ENCODE results near the gene PARD6B. TPM values are rescaled to one million over a fixed set of nuclear protein-coding genes. Genes with fewer than 3 reads are reported as not detected.
"Not testable (repeated sequence)": the region's sequence is repeated elsewhere in the genome, so short reads cannot be mapped to it uniquely, and the experiment has no call there.

PARD6B gene
- polyA plus RNA-seq, 6 donors from 2014 or later = 0.08 to 1.6 (median 0.73) TPM

DNA sequence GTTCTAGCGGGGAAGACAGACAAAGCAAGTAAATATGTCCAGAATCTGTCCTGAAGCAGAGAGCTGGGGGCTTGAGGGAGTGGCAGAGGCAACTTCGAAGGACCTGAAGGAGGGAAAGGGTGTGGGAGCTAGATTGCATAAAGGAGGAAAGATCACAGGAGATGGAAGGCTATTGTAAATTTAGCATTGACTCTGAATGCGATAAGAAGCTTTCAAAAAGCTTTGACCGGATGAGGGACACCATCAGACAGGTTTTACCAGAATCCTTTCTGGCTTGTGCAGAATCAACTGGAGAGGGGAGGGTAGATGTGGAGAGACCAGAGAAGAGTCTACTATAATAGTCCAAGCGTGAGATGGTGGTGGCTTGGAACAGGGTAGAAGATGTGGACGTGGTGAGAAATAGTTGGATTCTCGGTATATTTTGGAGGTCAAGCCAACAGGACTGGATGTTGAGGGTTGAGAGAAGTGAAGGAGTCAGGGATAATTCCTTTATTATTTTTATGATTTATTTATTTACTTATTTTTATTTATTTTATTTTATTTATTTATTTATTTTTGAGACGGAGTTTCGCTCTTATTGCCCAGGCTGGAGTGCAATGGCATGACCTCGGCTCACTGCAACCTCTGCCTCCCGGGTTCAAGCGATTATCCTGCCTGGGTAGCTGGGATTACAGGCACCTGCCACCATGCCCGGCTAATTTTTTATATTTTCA lies 20.1 kb upstream of the PARD6B start:
- H3K27ac Mint-ChIP-seq = no peak overlapping the region
- ATAC-seq (ENCODE audit: low read depth in 2 of 2) (no peak), DNase-seq (no peak)
- H3K9me3 Mint-ChIP-seq = peaks cover 0 to 3% (median 0%) of the 10 kb centered on the region in 7 donors
- no peaks in the 10 kb centered on the region for H3K4me1 Mint-ChIP-seq
- no peak overlapping the region for H3K4me3 Mint-ChIP-seq
- no peaks in the 10 kb centered on the region for H3K36me3 Mint-ChIP-seq
- peaks cover 37 to 48% (median 48%) of the 10 kb centered on the region in 3 donors for H3K27me3 Mint-ChIP-seq

DNA sequence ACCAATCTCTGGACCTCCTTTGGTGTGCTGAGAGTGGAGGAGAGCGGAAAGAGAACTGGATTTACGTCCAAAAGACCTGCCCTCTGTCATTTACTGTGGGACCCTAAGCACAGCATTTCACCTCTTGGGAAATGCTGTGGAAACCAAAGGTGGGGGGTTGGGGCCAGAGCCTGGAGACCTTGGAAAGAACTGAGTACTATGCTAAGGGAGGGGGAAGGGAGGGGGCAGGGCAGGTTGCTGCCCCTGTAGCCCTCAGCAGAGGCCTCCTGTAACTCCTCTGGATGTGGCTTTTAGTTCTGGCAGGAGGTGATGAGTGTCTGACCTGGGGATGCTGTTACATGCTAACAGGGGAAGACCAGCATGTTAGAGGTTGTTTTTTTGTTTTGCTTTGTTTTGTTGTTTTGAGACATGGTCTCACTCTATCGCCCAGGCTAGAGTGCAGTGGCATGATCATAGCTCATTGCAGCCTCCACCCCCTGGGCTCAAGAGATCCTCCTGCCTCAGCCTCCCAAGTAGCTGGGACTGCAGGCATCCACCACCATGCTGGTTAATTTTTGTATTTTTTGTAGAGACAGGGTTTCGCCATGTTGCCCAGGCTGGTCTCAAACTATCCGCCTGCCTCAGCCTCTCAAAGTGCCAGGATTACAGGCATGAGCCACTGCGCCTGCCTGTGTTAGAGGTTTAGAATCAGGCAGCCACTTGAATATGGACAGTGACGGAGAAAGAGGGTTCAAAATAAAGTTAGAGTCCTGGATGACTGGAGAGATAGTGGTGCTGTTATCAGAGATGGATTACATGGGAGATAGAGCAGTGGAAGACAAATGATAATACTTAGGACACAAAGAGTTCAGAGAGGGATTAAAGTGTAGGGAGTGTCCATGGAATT lies 18.4 kb upstream of the PARD6B start:
- no peaks in the 10 kb centered on the region for H3K4me1 Mint-ChIP-seq
- no peak for ATAC-seq (ENCODE audit: low read depth in 2 of 2)
- DNase-seq = no peak
- H3K27me3 Mint-ChIP-seq = peaks cover 34 to 46% (median 44%) of the 10 kb centered on the region in 3 donors
- H3K36me3 Mint-ChIP-seq = no peaks in the 10 kb centered on the region
- no peak overlapping the region for H3K27ac Mint-ChIP-seq
- no peak overlapping the region for H3K4me3 Mint-ChIP-seq
- H3K9me3 Mint-ChIP-seq = no peaks in the 10 kb centered on the region

DNA sequence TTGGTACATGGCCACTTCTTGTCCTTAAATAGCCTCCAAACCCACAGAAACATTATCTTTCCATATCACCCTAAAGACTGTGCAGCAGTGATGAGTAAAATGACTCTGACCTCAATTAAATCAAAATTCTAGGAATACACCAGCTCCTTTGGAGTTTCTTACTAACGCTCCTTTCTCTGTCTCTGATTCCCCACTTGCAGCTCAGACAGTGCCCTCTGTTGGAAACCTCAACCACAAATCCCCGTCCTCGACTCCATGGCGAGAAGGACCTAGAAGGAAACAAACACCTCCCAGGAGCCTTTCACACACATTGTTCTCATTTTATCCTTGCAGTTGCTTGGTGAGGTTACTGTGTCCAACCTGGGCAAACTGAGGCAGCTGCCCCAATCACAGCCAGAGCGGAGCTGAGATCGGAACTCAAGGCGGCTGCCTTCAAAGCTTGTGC lies 17.7 kb upstream of the PARD6B start:
- no peaks in the 10 kb centered on the region for H3K9me3 Mint-ChIP-seq
- DNase-seq (no peak), ATAC-seq (ENCODE audit: low read depth in 2 of 2) (no peak)
- H3K27ac Mint-ChIP-seq = peak overlapping the region in 3 of 6 donors; percentile 6 to 35 (median 7)
- peaks cover 34 to 52% (median 49%) of the 10 kb centered on the region in 3 donors for H3K27me3 Mint-ChIP-seq
- H3K4me1 Mint-ChIP-seq = no peaks in the 10 kb centered on the region
- H3K4me3 Mint-ChIP-seq = no peak overlapping the region
- H3K36me3 Mint-ChIP-seq = no peaks in the 10 kb centered on the region

DNA sequence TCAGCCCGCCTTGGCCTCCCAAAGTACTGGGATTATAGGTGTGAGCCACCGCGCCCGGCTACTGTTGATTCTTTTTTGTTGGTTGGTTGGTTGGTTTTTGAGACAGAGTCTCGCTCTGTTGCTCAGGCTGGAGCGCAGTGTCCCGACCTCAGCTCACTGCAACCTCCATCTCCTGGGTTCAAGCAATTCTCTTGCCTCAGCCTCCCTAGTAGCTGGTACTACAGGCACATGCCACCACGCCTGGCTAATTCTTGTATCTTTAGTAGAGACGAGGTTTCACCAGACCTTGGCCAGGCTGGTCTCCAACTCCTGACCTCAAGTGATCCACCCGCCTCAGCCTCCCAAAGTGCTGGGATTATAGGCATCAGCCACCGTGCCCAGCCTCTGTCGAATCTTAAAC lies 17.0 kb upstream of the PARD6B start:
- not testable (repeated sequence) for H3K4me3 Mint-ChIP-seq; DNase-seq; ATAC-seq (ENCODE audit: low read depth in 2 of 2); H3K9me3 Mint-ChIP-seq; H3K4me1 Mint-ChIP-seq; H3K27ac Mint-ChIP-seq; H3K36me3 Mint-ChIP-seq
- H3K27me3 Mint-ChIP-seq = peaks cover 29 to 49% (median 46%) of the 10 kb centered on the region in 3 donors

DNA sequence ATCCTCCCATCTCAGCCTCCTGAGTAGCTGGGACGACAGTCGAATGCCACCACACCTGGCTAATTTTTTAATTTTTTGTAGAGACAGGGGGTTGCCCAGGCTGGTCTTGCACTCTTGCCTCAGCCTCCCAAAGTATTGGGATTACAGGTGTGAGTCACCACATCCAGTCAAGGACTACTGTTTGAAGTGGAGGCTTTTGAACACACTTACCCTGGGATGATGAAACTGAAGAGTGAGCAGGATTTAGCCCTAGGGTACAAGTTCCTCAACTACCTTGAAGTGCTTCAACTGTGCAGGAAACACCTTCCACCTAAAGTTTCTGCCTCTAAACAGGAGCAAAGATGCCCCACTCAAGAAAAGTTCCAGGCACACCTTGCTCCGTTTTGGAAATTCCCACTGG lies 15.7 kb upstream of the PARD6B start:
- no peak for ATAC-seq (ENCODE audit: low read depth in 2 of 2)
- Mint-ChIP-seq H3K4me3 (no peak overlapping the region), H3K27ac (no peak overlapping the region), H3K36me3 (no peaks in the 10 kb centered on the region), H3K27me3 (peaks cover 25 to 46% (median 45%) of the 10 kb centered on the region in 3 donors), H3K9me3 (no peaks in the 10 kb centered on the region), H3K4me1 (no peaks in the 10 kb centered on the region)
- no peak for DNase-seq

DNA sequence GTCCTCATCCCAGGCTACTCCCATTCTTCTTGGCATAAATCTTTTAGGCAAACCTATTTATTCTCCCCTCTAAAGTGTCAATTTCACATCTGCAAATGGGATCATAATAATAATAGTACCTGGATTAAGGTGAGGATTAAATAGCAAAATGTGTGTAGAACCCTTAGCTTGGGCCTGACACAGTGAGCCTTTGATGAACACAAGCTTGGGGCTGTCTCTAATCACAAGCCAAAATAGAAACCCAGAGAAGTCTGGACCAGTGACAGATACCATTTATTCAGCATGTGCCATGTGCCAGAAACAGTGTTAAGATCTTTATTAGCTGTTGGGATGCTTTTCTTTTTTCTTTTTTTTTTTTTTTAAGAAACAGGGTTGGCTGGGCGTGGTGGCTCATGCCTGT lies 14.9 kb upstream of the PARD6B start:
- Mint-ChIP-seq H3K36me3 (no peaks in the 10 kb centered on the region), H3K27ac (no peak overlapping the region), H3K27me3 (peaks cover 20 to 38% (median 37%) of the 10 kb centered on the region in 3 donors), H3K9me3 (no peaks in the 10 kb centered on the region), H3K4me3 (no peak overlapping the region), H3K4me1 (no peaks in the 10 kb centered on the region)
- DNase-seq (no peak), ATAC-seq (ENCODE audit: low read depth in 2 of 2) (no peak)

DNA sequence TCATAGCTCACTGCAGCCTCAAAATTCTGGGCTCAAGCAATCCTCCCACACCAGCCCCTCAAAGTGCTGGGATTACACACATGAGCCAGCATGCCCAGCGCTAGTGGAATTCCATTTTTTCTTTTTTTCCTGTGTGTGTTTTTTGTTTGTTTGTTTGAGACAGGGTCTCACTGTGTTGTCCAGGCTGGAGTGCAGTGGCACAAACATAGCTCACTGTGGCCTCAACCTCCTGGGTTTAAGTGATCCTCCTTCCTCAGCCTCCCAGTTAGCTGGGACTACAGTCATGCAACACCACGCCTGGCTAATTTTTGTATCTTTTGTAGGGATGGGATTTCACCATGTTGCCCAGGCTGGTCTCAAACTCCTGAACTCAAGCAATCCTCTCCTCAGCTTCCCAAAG lies 14.1 kb upstream of the PARD6B start:
- DNase-seq (no peak), ATAC-seq (ENCODE audit: low read depth in 2 of 2) (no peak)
- Mint-ChIP-seq H3K27ac (no peak overlapping the region), H3K4me3 (no peak overlapping the region), H3K9me3 (no peaks in the 10 kb centered on the region), H3K4me1 (no peaks in the 10 kb centered on the region), H3K27me3 (peaks cover 14 to 32% (median 29%) of the 10 kb centered on the region in 3 donors), H3K36me3 (no peaks in the 10 kb centered on the region)

DNA sequence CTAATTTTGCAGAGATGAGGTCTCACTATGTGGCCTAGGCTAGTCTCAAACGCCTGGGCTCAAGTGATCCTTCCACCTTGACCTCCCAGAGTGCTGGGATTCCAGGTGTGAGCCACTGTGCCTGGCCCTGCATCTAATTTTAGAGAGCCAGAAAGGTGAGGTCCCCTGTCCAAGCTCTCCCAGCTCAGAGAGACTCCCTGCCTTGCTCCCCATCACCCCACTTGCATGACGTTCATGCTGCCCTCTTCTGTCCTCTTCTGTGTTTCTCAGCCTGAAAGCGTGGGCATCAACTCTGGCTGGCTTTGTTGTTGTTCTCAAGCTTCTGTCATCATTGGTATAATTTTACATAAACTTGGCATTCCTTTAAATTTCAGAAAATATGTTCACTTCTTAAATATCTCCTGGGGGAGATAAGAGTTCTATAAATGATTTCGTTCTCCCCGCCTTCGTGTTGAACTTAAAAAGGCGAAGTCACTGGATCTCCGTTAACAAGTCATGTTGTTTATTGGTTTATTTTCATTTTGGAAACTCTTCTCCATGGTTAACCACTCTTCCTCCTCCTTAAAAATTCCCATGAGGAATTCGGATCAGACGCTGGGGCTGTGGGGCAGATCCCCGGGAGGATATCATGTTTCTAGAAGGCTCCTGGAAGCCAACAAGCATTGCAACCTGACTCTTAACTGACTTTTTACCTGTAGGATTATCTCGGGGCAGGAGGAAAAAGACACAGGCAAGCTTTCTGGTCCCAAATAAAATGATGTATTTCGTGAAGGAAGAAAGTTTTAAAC lies 13.2 kb upstream of the PARD6B start:
- H3K4me3 Mint-ChIP-seq = no peak overlapping the region
- H3K4me1 Mint-ChIP-seq = no peaks in the 10 kb centered on the region
- H3K9me3 Mint-ChIP-seq = no peaks in the 10 kb centered on the region
- peak overlapping the region in 1 of 6 donors; percentile 30 for H3K27ac Mint-ChIP-seq
- ATAC-seq (ENCODE audit: low read depth in 2 of 2) (no peak), DNase-seq (no peak)
- no peaks in the 10 kb centered on the region for H3K36me3 Mint-ChIP-seq
- H3K27me3 Mint-ChIP-seq = peaks cover 16 to 24% (median 20%) of the 10 kb centered on the region in 3 donors

DNA sequence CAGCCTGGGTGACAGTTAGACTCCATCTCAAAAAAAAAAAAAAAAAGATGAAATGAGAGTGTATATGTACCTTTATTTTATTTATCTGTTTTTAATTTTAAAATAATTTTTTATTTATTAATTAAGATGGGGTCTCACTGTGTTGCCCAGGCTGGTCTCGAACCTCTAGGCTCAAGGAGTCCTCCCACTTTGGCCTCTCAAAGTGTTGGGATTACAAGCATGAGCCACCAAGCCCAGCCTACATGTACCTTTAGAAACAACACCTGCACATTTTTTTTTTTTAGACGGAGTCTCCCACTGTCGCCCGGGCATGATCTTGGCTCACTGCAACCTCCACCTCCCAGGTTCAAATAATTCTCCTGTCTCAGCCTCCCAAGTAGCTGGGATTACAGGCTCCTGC lies 12.1 kb upstream of the PARD6B start:
- no peaks in the 10 kb centered on the region for H3K4me1 Mint-ChIP-seq
- H3K27ac Mint-ChIP-seq = peak overlapping the region in 1 of 6 donors; percentile 40
- no peaks in the 10 kb centered on the region for H3K9me3 Mint-ChIP-seq
- no peak overlapping the region for H3K4me3 Mint-ChIP-seq
- H3K27me3 Mint-ChIP-seq = peaks cover 9 to 14% (median 11%) of the 10 kb centered on the region in 3 donors
- DNase-seq (no peak), ATAC-seq (ENCODE audit: low read depth in 2 of 2) (no peak)
- no peaks in the 10 kb centered on the region for H3K36me3 Mint-ChIP-seq

DNA sequence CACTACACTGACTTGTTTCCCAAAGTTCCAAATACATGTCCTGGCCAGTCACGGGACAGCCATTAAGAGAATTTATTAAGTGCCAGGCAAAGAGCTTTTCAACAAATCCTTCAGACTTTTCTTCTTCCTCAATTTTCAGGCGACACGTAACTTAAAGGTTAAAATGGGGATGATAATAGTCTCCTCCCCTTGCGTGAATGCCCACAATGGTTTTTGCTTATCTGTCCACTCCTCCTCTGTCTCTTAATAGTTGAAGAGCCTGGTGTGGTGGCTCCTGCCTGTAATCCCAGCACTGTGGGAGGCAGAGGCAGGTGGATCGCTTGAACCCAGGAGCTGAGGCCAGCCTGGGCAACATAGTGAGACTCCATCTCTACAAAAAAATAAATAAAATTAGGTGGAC lies 11.4 kb upstream of the PARD6B start:
- H3K4me1 Mint-ChIP-seq = no peaks in the 10 kb centered on the region
- H3K27me3 Mint-ChIP-seq = peaks cover 9 to 13% (median 11%) of the 10 kb centered on the region in 3 donors
- no peak for ATAC-seq (ENCODE audit: low read depth in 2 of 2)
- no peaks in the 10 kb centered on the region for H3K9me3 Mint-ChIP-seq
- no peak for DNase-seq
- no peak overlapping the region for H3K27ac Mint-ChIP-seq
- no peak overlapping the region for H3K4me3 Mint-ChIP-seq
- H3K36me3 Mint-ChIP-seq = no peaks in the 10 kb centered on the region

DNA sequence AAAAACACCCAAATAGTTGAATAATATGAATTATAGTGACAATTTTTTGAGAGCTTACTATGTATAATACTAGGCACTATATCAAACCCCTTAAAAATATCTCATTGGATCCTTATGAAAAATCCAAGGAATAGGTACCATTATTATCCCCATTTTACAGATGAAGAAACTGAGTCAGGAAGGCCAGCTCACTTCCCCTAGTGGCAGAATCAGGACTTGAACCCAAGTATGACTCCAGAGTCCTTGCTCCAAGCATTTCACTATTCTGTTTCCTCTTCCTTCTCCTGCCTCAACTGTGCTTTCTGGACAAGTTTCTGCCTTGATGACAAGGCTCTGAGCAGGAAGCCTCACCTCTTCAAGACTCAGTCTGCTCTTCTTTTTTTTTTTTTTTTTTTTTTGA lies 10.8 kb upstream of the PARD6B start:
- ATAC-seq (ENCODE audit: low read depth in 2 of 2) (no peak), DNase-seq (no peak)
- Mint-ChIP-seq H3K27me3 (peaks cover 4 to 11% (median 9%) of the 10 kb centered on the region in 3 donors), H3K27ac (no peak overlapping the region), H3K36me3 (no peaks in the 10 kb centered on the region), H3K4me3 (no peak overlapping the region), H3K4me1 (no peaks in the 10 kb centered on the region), H3K9me3 (no peaks in the 10 kb centered on the region)

DNA sequence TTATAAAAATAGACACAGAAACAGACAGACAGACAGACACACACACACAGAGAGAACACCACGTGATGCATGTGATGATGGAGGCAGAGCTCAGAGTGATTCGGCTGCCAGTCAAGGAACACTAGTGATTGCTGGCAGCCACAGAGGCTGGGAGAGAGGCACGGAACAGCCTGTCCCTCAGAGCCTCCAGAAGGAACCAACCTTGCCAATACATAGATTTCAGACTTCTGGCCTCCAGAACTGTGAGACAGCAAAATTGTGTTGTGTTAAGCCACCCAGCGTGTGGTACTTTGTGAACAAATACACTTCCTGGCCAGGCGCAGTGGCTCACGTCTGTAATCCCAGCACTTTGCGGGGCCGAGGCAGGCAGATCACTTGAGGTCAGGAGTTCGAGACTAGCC lies 9.5 kb upstream of the PARD6B start:
- Mint-ChIP-seq H3K4me1 (no peaks in the 10 kb centered on the region), H3K27ac (no peak overlapping the region), H3K9me3 (no peaks in the 10 kb centered on the region), H3K36me3 (no peaks in the 10 kb centered on the region), H3K27me3 (peaks cover 7 to 11% (median 9%) of the 10 kb centered on the region in 3 donors), H3K4me3 (no peak overlapping the region)
- no peak for DNase-seq
- ATAC-seq (ENCODE audit: low read depth in 2 of 2) = no peak

DNA sequence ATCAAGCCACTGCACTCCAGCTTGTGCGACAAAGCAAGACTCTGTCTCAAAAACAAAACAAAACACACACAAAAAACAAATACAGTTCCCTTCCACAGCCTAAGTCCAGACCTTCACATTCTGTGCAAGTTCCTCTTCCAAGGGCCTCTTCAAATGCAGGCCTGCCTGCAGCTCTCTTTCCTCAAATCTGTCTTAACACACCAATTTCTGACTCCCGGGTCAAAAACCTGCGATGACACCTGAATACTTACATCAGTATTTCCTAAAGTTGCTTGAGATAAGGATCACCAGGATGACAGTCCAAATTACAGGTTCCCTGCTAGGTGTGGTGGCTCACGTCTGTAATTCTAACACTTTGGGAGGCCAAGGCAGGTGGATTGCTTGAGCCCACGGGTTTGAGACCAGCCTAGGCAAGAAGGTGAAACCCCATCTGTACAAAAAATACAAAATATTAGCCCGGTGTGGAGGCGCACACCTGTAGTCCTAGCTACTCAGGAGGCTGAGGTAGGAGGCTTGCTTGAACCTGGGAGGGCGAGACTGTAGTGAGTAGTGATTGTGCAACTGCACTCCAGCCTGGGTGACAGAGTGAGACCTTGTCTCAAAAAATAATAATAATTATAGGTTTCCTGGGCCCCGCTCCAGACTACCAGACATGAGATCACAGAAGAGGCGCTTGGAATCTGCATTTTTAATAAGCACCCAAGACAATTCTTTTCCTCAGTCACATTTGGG lies 8.8 kb upstream of the PARD6B start:
- no peaks in the 10 kb centered on the region for H3K4me1 Mint-ChIP-seq
- ATAC-seq (ENCODE audit: low read depth in 2 of 2) (no peak), DNase-seq (no peak)
- H3K27ac Mint-ChIP-seq = peak overlapping the region in 1 of 6 donors; percentile 52
- no peaks in the 10 kb centered on the region for H3K36me3 Mint-ChIP-seq
- no peaks in the 10 kb centered on the region for H3K9me3 Mint-ChIP-seq
- no peak overlapping the region for H3K4me3 Mint-ChIP-seq
- peaks cover 8 to 9% (median 9%) of the 10 kb centered on the region in 3 donors for H3K27me3 Mint-ChIP-seq
